Measurements from ENCODE around the gene PRR35.

GRCh38 chr16:534135-534534 is 26.1 kb upstream of the PRR35 start:
- no peak for TF ChIP-seq POLR2AphosphoS5 (IDR thresholded peaks at IDR 0.05; ENCODE audit: insufficient read depth in 1 of 2, low read depth in 1 of 2)
- TF ChIP-seq CTCF (IDR thresholded peaks at IDR 0.05): no peak
- TF ChIP-seq POLR2A (IDR thresholded peaks at IDR 0.05): no peak
